KBM-7 (cell line): ENCODE measurements around the gene ADGRG4.
"Not testable (repeated sequence)": the region's sequence is repeated elsewhere in the genome, so short reads cannot be mapped to it uniquely, and the experiment has no call there.

Experiments
- DNase-seq: peaks from one replicate; pipeline ENCODE4 v3.0.0-alpha.2; 2015
- in situ Hi-C: fragments of 300-500 bp; cut with MboI; formaldehyde crosslinking; loops from 2 replicates; pipeline ENCODE4 v1.14.3; 2020; ENCODE audit warnings: low sequenced_read_pairs, low pct_unique_long_range_greater_than_20kb, mixed read lengths

The ADGRG4 gene

DNA sequence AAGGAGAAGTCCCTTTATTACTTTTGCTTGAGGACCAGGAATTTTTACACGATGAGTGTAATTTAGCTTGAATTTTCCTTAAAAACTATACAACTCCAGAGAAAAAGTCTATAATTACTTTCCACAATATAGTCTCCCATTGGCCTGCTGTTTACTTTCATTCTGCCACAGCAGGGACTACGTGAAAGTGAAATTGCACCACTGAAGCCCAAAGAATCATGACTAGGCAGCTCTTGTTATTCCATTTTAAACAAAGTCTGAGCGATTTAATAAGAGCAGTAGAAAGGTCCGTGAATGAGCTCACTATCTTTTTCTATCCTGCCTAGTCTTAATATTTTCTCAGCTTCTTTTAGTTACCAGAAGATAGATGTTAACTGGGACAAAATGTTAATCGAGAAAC, 68.6 kb downstream of the ADGRG4 start:
- in situ Hi-C loops = no loop called here
- no peak for DNase-seq

DNA sequence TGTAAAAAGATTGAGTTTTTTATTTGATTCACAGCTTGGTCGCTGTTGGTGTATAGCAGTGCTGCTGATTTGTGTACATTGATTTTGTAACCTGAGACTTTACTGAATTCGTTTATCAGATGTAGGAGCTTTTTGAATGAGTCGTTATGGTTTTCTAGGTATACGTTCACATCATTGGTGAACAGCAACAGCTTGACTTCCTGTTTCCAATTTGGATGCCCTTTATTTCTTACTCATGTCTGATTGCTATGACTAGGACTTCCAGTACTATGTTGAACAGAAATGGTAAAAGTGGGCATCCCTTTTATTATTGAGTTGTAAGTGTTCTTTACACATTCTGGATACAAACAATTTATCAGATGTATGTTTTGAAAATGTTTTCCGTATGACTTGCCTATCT, 76.0 kb downstream of the ADGRG4 start:
- in situ Hi-C loops = no loop called here
- no peak for DNase-seq

DNA sequence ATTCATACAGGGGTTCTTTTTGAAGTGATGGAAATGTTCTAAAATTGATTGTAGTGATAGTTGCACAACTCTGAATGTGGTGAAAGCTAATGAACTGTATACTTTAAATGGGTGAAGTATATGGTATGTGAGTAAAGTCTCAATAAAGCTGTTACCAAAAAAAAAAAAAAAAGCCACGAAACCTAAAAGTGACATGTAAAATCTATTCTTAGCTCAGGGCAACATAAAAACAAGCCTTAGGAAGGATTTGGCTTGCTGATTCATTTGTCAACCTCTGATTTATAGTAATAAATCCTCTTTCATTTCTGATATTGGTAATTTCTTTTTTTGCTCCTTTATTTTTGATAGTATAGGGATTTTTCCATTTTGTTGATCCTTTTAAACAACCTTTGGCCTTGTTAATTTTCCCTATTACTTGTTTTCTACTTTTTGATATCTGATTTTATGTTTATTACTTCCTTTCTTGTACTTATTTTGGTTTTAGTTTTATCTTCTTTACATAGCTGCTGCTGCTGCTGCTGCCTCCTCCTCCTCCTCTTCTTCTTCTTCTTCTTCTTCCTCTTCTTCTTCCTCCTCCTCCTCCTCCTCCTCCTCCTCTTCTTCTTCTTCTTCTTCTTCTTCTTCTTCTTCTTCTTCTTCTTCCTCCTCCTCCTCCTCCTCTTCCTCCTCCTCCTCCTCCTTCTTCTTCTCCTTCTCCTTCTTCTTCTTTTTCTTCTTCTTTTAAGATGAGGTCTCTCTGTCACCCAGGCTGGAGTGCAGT, 79.4 kb downstream of the ADGRG4 start:
- no peak for DNase-seq
- in situ Hi-C loops = no loop called here

- no peak for DNase-seq
- in situ Hi-C loops = no loop called here
Measured at GRCh38 chrX:136386173-136386572, 85.4 kb downstream of the ADGRG4 start.

DNA sequence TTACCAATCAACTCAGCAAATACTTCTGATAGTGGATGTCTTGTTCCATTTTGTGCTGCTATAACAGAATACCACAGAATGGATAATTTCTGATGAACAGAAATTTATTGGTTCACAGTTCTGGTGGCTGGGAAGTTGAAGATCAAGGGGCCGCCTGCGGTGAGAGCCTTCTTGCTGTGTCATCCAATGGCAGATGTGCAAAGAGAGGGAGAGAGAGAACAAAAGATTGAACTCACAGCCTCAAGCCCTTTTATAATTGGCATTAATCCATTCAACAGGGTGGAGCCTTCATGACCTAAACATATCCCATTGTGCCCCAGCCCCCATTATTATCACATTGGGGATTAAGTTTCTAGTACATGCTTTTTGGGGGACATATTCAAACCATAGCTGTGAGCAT, 86.1 kb downstream of the ADGRG4 start:
- DNase-seq = no peak
- in situ Hi-C loops = no loop called here

GRCh38 chrX:136387951-136388502, 87.3 kb downstream of the ADGRG4 start:
- no peak for DNase-seq
- in situ Hi-C loops = no loop called here

- no peak for DNase-seq
- in situ Hi-C loops = no loop called here
Measured at GRCh38 chrX:136390921-136391320, 90.2 kb downstream of the ADGRG4 start.

DNA sequence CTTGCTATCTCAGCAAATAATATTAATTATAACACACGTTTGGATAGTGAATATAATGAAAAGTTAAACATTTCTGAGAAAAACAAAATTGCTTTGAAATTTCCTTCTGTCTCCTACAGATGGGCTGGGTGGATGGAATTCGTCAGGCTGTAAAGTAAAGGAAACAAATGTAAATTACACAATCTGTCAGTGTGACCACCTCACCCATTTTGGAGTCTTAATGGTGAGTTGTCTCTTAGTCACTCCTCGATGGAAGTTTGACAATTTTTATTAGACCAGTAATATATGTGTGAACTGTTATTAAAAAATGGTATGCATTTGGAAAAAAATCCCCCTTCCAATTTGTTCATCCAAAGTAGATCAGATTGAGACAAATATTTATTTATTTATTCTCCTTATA, 94.5 kb downstream of the ADGRG4 start:
- in situ Hi-C loops = no loop called here

DNA sequence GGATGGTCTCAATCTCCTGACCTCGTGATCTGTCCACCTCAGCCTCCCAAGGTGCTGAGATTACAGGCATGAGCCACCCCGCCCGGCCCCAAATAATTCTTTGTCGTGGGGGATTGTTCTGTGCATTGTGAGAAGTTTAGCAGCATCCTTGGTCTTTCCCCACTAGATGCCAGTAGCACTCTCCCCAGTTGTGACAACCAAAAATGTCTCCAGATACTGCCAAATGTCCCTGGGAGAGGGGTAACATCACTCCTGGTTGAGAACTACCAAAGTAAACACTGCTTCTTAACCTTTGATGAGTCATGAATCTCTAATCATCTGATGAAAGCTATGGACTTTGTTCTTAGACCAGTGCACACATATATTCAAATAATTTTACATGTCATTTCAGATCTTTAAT, 96.2 kb downstream of the ADGRG4 start:
- in situ Hi-C loops = no loop called here

More for the DNA sequence above, 94.5 kb downstream of the ADGRG4 start:
- DNase-seq = no peak

DNA sequence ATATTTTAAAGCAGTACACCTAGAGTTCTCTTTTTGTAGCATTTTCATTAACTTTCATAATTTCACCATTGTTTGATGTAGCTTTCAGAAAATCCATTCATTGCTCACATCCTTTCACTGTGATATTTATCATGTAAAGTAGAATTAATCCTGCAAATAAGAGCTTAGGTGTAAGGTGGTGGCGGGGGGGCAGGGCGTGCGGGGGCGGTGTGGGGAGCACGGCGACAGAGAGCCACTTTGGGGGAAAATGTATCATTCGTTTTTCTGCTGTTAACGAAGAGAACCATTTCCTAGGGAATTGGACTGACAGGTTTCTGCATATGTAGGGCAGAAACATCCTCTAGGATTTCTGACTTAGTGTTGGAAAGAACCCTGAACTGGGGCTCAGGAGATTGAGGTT, 104.4 kb downstream of the ADGRG4 start:
- in situ Hi-C loops = no loop called here
- DNase-seq = no peak

More for the DNA sequence above, 96.2 kb downstream of the ADGRG4 start:
- no peak for DNase-seq

- DNase-seq = no peak
- in situ Hi-C loops = no loop called here
Measured at GRCh38 chrX:136417806-136418205, 117.0 kb downstream of the ADGRG4 start.

GRCh38 chrX:136421338-136421737, 120.6 kb downstream of the ADGRG4 start:
- no peak for DNase-seq
- in situ Hi-C loops = no loop called here

- in situ Hi-C loops = no loop called here
- no peak for DNase-seq
Measured at GRCh38 chrX:136423724-136424123, 123.0 kb downstream of the ADGRG4 start.

DNA sequence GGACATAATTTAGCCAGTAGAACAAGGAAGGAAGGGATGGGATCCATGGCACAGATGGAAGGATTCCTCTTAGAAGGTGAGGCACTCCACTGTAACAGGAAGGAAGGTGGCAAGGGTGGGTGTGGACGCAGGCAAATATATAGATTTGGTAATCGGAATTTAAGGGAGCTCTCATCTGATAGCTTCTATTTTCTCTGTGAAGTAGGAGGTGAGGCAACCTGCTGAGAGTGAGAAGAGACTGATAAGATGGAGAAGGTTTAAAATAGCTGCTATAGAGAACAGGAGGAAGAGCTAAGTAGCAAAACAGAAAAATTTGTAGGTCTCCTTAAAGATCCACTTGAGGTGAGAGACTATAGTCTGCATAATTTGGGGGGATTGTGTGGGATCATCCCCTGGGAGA, 125.2 kb downstream of the ADGRG4 start:
- in situ Hi-C loops = no loop called here
- no peak for DNase-seq

DNA sequence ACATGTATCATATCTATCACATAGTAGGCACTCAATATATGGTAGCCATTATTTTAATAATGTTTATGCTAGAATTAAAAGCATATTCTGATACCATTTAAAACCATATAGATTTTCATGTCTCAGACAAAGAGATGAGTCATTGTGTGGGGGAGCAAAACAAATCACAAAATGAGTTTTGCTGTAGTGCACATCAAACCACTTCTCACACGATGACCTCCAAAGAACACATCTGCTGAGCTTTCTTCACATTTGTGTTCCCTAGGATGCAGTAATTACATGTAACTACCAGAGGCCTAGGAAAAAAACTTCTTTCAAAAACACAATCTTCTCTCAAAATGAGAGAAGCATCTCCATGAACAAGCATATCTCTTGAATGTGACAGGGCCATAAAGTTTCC, 130.9 kb downstream of the ADGRG4 start:
- in situ Hi-C loops = no loop called here
- DNase-seq = no peak

DNA sequence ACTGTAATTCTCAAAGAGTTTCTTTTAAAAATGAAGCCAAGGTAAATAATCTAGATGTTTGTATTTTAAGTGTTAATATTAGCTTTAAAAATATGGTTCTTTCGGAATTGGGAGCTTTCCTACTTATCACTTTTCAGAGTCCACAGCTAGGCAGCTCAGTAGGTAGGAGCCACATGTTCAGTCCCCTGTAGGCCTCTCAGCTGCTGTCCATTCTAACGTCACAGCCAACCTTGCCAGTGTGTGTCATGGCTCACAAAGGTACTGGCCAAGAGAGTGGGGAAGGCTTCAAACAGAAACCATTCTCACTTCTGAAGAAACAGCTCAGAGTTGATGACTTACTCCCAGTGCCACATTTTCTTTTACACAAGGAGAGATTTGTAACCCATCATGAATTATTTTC, 137.0 kb downstream of the ADGRG4 start:
- DNase-seq = no peak
- in situ Hi-C loops = no loop called here

GRCh38 chrX:136438192-136438591, 137.4 kb downstream of the ADGRG4 start:
- in situ Hi-C loops = no loop called here
- no peak for DNase-seq

- DNase-seq, in situ Hi-C loops: not testable (repeated sequence)
Measured at GRCh38 chrX:136445674-136446073, 144.9 kb downstream of the ADGRG4 start.

DNA sequence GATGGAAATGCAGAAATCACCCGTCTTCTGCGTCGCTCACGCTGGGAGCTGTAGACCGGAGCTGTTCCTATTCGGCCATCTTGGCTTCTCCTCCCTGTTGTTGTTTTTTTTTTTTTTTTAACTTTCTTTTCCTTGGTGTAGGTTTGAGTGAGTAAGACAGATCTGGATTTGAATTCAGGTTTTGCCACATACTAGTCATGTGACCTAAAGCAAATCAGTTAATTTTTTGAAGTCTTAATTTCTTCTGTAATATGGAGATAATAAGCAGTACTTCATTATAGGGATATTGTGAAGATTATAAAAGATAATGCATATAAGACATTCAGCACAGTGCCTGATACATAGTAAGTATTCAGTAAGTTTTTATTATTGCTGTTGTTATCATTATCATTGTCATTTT, 145.4 kb downstream of the ADGRG4 start:
- in situ Hi-C loops = no loop called here
- no peak for DNase-seq

- in situ Hi-C loops = no loop called here
Measured at GRCh38 chrX:136447308-136447707, 146.5 kb downstream of the ADGRG4 start.

GRCh38 chrX:136447968-136448367, 147.2 kb downstream of the ADGRG4 start:
- DNase-seq = no peak
- in situ Hi-C loops = no loop called here

More at GRCh38 chrX:136447308-136447707, 146.5 kb downstream of the ADGRG4 start:
- DNase-seq = no peak
